ENCODE results near the gene PTBP1.

The PTBP1 gene

DNA sequence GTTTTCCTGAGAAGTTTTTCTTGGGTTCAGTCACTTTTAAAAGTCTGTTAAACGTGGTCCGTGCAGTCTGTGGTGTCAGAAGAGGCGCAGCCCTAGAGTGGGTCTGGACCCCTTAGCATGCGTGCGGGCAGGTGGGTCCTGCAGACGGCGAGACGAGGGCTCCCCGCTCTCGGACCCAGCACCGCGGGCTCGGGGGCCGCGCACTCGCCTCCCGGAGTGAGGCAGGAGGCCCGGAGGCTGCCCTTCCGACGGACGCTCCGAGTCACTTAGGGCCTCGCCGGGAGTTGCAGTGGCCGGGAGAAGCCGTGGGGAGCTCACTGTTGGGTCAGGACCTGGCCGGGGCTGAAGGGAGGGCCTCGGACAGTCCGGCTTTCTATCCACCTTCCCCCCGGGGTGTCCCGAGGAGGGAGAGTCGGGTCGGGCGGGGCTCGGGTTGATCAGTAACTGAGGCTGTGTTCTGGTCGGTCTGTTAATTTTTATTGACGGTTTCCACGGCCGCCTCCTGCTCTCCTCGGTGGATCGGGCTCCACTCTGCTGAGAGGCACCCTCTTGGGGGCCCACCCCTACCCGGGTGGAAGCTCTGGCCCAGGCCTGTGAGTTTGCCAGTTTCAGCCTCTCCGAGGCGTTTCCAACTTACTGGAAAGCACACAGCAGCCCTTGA, 1.3 kb downstream of the PTBP1 start:
- no peak for DNase-seq

- DNase-seq: no peak
Observed at GRCh38 chr19:799076-799881, 2.0 kb downstream of the PTBP1 start.

- no peak for DNase-seq
Observed at GRCh38 chr19:800360-801029, 3.2 kb downstream of the PTBP1 start.

- no peak for DNase-seq
Observed at GRCh38 chr19:801030-801860, 4.0 kb downstream of the PTBP1 start.

DNA sequence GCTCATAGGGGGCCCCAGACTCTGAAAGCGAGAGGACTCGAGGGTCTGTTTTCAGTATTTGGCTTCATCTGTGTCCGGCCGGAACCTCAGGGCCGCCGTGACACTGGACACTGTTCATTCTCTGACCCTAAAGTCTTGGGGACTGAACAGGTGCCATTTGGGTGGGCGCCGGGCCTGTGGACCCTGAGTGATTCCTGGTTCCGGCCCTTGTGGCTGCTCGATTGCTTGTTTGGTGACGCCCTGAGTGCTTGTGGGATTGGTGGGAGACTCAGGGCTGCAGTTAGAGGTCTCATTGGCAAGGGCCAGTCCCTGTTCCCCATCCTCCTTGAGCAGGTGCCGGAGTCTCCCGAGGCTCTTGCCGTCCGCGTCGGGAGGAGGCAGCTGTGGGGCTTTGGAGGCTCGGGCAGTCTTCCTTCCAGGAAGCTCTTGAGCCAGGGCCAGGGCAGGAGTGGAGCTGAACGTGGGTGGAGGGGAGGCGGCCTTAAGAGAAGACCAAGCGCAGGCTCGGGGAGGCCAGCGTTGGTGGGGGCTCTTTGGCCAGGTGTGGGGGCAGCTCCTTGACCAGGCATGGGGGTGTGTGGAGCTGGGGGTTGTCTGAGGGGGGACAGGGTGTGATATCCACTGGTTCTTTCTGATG, 4.7 kb downstream of the PTBP1 start:
- no peak for DNase-seq

DNA sequence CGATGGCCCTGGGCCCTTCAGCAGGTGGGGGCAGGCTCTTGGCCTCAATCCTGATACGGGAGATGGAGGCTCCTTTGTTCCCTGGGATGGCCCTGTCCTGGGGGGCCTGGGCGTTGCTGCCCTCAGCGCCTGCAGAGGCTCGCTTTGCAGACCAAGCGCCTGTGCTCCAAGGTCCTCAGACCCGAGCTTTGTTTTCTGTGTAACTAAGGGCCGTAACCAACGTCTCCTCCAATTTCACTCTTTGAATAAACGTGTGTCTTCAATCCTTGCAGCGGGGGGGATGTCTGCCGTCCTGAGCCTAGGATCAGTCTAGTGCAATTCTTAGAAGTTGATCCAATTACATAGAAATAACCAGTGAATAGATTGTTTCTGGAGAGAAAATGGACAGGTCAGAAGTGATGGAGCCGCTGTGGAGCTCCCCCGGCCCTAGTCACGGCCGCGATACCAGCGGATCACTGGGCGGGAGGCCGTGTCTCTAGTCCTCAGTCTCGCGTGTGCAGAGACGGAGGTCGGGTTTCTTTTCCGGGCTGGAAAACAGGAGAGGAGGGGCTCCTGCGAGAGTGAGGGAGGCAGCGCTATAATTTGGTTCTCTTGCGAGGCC, 5.3 kb downstream of the PTBP1 start:
- no peak for DNase-seq

DNA sequence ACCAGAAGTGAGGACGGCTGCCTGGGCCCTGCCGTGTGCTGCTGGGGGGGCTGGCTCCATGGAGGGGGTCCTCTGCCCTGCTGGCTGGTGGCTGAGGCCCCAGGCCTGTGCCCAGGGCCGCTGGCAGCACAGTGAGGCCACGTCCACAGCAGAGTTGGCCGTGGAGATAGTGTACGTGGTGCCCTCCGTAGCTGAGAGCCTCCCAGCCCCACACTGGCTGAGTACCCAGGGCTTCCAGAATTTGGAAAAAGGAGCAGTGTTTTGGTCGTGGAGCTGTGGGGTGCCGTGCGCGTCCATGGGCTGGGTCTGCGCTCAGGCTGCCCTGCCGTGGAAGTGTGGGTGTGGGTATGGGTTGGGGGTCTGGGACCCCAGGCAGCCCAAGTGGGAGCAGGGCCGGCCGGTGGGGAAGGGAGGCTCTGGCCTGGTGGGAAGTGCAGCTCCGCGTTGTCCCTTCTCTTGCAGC, 5.9 kb downstream of the PTBP1 start:
- DNase-seq: no peak

DNA sequence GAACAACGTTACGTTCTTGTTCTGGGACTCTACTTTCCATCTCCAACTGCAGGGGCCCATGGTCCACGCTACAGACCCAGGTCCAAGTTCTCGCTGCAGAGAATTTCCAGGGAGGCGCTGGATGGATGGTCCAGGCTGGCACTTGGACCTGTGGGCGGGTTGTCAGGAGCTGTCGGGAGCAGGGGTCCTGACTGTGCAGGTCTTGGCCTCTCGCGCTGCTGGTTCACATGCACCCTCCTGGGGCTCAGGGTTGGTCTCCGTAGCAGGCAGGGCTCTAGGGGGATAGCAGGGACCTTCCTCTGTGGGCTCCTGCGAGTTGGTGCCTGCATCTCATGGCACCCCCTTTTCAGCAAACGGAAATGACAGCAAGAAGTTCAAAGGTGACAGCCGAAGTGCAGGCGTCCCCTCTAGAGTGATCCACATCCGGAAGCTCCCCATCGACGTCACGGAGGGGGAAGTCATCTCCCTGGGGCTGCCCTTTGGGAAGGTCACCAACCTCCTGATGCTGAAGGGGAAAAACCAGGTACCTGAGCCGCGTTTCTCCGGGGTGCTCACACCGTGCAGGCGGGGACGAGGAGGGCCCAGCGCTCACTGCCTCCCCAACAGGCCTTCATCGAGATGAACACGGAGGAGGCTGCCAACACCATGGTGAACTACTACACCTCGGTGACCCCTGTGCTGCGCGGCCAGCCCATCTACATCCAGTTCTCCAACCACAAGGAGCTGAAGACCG, 6.6 kb downstream of the PTBP1 start:
- no peak for DNase-seq

DNA sequence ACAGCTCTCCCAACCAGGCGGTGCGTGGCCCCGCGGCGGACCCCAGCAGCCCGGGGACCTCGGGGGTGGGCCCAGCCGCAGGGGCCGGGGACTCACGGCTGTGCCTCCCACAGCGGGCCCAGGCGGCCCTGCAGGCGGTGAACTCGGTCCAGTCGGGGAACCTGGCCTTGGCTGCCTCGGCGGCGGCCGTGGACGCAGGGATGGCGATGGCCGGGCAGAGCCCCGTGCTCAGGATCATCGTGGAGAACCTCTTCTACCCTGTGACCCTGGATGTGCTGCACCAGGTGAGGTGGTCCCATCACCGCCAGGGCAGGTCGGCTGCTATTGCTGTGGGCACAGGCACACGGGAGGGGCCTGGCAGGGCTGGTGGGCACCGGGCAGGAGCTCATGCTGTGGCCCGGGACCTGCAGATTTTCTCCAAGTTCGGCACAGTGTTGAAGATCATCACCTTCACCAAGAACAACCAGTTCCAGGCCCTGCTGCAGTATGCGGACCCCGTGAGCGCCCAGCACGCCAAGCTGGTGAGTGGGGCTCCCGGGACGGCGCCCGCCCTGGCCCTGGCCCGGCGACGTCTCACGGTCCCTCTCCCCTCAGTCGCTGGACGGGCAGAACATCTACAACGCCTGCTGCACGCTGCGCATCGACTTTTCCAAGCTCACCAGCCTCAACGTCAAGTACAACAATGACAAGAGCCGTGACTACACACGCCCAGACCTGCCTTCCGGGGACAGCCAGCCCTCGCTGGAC, 7.3 kb downstream of the PTBP1 start:
- no peak for DNase-seq

- DNase-seq: no peak
Observed at GRCh38 chr19:805166-805551, 7.9 kb downstream of the PTBP1 start.

DNA sequence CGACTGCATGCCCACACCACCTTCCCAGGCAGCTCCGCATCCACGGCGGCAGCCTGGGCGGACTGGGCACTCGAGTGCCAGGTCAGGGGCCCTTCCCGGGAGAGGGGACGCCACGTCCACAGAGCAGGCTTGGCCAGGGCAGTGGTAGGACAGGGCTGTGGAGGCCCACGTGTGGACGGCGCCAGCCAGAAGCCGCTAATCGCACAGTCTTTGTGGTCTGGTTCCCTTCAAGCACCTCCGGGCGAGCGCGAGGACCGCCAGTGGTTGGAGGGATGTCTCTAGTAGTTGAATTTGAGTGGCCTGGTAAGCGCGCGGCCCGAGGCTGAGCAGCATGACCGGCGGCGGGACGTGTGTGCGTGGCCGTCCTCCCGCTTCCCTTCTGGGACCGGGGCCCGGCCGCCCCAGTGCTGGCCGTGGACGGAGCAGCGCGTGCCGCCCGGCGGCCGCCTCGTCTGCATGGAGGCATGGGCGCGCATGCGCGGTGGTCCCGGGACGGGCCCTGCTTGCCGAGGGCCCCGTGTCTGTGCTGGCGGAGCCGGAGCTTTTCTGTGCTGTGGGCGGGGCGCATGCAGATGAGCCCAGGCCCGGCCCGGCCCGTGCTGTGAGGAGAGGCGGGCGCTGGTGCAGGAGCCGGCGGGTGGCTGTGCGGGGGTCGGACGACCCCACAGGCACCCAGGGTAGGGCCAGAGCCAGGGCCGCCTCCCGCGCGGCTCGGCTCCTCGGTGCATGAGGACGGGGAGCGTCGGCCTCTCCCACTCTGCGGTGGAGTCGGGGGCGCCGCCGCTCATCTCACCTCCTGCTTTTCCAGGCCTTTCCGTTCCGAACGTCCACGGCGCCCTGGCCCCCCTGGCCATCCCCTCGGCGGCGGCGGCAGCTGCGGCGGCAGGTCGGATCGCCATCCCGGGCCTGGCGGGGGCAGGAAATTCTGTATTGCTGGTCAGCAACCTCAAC, 8.6 kb downstream of the PTBP1 start:
- DNase-seq: no peak

GRCh38 chr19:806815-807421, 9.7 kb downstream of the PTBP1 start:
- DNase-seq: no peak

- no peak for DNase-seq
Observed at GRCh38 chr19:807627-808422, 10.6 kb downstream of the PTBP1 start.

GRCh38 chr19:808423-808775, 11.1 kb downstream of the PTBP1 start:
- DNase-seq: no peak

GRCh38 chr19:810077-810855, 13.0 kb downstream of the PTBP1 start:
- no peak for DNase-seq

GRCh38 chr19:810883-811489, 13.7 kb downstream of the PTBP1 start:
- DNase-seq: no peak

- no peak for DNase-seq
Observed at GRCh38 chr19:811506-812048, 14.3 kb downstream of the PTBP1 start.
